ENCODE measurements around the gene ACTR1B.

The ACTR1B gene

GRCh38 chr2:97707362-97708047 lies 43.7 kb upstream of the ACTR1B start:
- TF ChIP-seq CTCF (IDR thresholded peaks at IDR 0.05; ENCODE audit: low read depth, low read length), result no peak
- no peak for TF ChIP-seq POLR2A (IDR thresholded peaks at IDR 0.05; ENCODE audit: extremely low read depth, insufficient read length)
- no peak for TF ChIP-seq MYC (IDR thresholded peaks at IDR 0.05; ENCODE audit: low read depth, low read length)
- no peak for TF ChIP-seq MAX (IDR thresholded peaks at IDR 0.05; ENCODE audit: low read depth, low read length)
- DNase-seq (ENCODE audit: low read depth), result no peak
- no peak overlapping the region for H3K4me3 ChIP-seq (ENCODE audit: low read depth, low read length)

- H3K4me3 ChIP-seq (ENCODE audit: low read depth, low read length), result no peak overlapping the region
- no peak for TF ChIP-seq MYC (IDR thresholded peaks at IDR 0.05; ENCODE audit: low read depth, low read length)
- TF ChIP-seq CTCF (IDR thresholded peaks at IDR 0.05; ENCODE audit: low read depth, low read length), result no peak
- no peak for TF ChIP-seq MAX (IDR thresholded peaks at IDR 0.05; ENCODE audit: low read depth, low read length)
- TF ChIP-seq POLR2A (IDR thresholded peaks at IDR 0.05; ENCODE audit: extremely low read depth, insufficient read length), result no peak
- DNase-seq (ENCODE audit: low read depth), result no peak
Measured at GRCh38 chr2:97706708-97707345, 43.0 kb upstream of the ACTR1B start.

GRCh38 chr2:97706112-97706511 lies 42.3 kb upstream of the ACTR1B start:
- TF ChIP-seq MYC (IDR thresholded peaks at IDR 0.05; ENCODE audit: low read depth, low read length) (no peak), MAX (IDR thresholded peaks at IDR 0.05; ENCODE audit: low read depth, low read length) (no peak), POLR2A (IDR thresholded peaks at IDR 0.05; ENCODE audit: extremely low read depth, insufficient read length) (no peak), CTCF (IDR thresholded peaks at IDR 0.05; ENCODE audit: low read depth, low read length) (no peak)
- DNase-seq (ENCODE audit: low read depth), result no peak
- H3K4me3 ChIP-seq (ENCODE audit: low read depth, low read length), result no peak overlapping the region

GRCh38 chr2:97704989-97705388 lies 41.1 kb upstream of the ACTR1B start:
- TF ChIP-seq POLR2A (IDR thresholded peaks at IDR 0.05; ENCODE audit: extremely low read depth, insufficient read length) (no peak), MAX (IDR thresholded peaks at IDR 0.05; ENCODE audit: low read depth, low read length) (no peak), CTCF (IDR thresholded peaks at IDR 0.05; ENCODE audit: low read depth, low read length) (no peak), MYC (IDR thresholded peaks at IDR 0.05; ENCODE audit: low read depth, low read length) (no peak)

GRCh38 chr2:97703741-97704140 lies 39.9 kb upstream of the ACTR1B start:
- TF ChIP-seq POLR2A (IDR thresholded peaks at IDR 0.05; ENCODE audit: extremely low read depth, insufficient read length) (no peak), CTCF (IDR thresholded peaks at IDR 0.05; ENCODE audit: low read depth, low read length) (no peak), MAX (IDR thresholded peaks at IDR 0.05; ENCODE audit: low read depth, low read length) (no peak), MYC (IDR thresholded peaks at IDR 0.05; ENCODE audit: low read depth, low read length) (no peak)
- H3K4me3 ChIP-seq (ENCODE audit: low read depth, low read length), result no peak overlapping the region
- peak; percentile 43 for DNase-seq (ENCODE audit: low read depth)

More at GRCh38 chr2:97704989-97705388, 41.1 kb upstream of the ACTR1B start:
- H3K4me3 ChIP-seq (ENCODE audit: low read depth, low read length), result no peak overlapping the region
- no peak for DNase-seq (ENCODE audit: low read depth)

All from NB4 (cell line).